Measurements from ENCODE around the gene MAGEB3. TPM values are rescaled to one million over a fixed set of nuclear protein-coding genes. Genes with fewer than 3 reads are reported as not detected.

Gene MAGEB3
- total and polyA plus RNA-seq, 2 of the 13 experiments (the other 11 are each of a cell fraction or from before 2014, with no cell fraction given): not detected

DNA sequence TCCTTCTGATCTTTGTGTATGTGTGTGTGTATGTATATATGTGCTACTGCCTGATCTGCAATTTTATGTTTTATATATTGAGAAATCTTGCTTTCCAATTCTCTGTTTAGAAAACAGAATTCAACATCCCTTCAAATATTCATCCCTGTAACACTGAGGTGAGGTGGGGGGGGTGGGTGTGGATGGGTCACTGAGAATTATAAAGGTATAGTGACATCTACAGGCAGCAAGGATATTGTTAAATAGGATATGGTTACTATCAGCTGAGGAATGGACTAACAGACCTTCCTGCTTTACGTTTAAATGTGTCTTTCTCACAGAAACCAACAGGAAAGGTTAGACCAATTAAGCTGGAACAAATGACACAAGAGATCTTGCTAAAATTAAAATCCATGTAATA, 34.1 kb upstream of the MAGEB3 start (continued):
- TF ChIP-seq ZBTB26 (CRISPR knock-in tag; IDR thresholded peaks at IDR 0.05; ENCODE audit: borderline replicate concordance): no peak
- no peak for TF ChIP-seq NCOA1 (CRISPR knock-in tag; IDR thresholded peaks at IDR 0.05)
- TF ChIP-seq ZNF672 (CRISPR knock-in tag; IDR thresholded peaks at IDR 0.05): no peak

DNA sequence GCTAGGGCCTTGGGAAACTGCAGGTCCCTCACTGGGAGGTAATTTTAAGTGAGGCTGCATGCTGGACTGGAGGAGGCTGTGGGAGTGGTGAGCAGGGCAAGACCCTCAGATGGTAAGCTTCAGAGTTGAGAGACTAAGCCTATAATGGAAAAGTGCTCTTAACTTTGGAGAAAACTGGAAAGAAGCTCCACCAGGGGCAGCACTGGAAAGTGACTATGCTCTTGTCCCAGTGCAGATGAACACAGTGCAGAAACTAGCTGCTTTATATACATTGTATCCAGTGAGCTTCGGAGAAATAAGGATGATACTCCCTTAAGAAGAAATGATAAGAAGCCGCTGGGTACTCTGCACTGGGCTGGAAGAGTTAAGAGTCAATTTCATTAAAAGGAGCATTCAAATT, 18.3 kb upstream of the MAGEB3 start:
- intact Hi-C loops (cut with micrococcal nuclease; ENCODE audit: unreplicated experiment): no loop called here
- no peak overlapping the region for H3K4me3 ChIP-seq (replicated peaks in 1 of 3; ENCODE audit: insufficient read depth in 1 of 3, low read depth in 2 of 3, low read length in 3 of 3)
- no peak overlapping the region for H2AFZ ChIP-seq (ENCODE audit: low read length)
- ChIA-PET POLR2A (no interaction called here), CTCF (ENCODE audit: low intra/inter-chr PET ratio, low total read pairs) (no interaction called here)
- in situ Hi-C loops (cut with HindIII; ENCODE audit: extremely low pct_ligation_motif_present, low pct_unique_long_range_greater_than_20kb): no loop called here
- no peak overlapping the region for H3K27ac ChIP-seq (ENCODE audit: extremely low read length, insufficient read depth, low read length)
- 0 out of 3 replicates have a peak, but pooled peaks have one; percentile 33 for ATAC-seq
- BruUV-seq (replicated peaks): no TSS peak
- H3K36me3 ChIP-seq (replicated peaks in 1 of 2; ENCODE audit: control insufficient read depth in 1 of 2, insufficient read depth in 2 of 2, low read length in 2 of 2): no peaks in the 10 kb centered on the region
- no peaks in the 10 kb centered on the region for H4K20me1 ChIP-seq (ENCODE audit: insufficient read depth, low read length)
- H3K4me2 ChIP-seq (ENCODE audit: low read depth, low read length): no peak overlapping the region
- no peaks in the 10 kb centered on the region for H3K4me1 ChIP-seq (ENCODE audit: insufficient read depth, low read length)
- H3K9me3 ChIP-seq (ENCODE audit: low read length): no peaks in the 10 kb centered on the region
- no peak for DNase-seq (ENCODE audit: low spot score)
- no peak for FAIRE-seq
- WGBS (ENCODE audit: low lambda C conversion rate): 0% methylated on average over 2 of the region's 2 CpGs
- H3K9ac ChIP-seq (ENCODE audit: insufficient read depth, low read depth, low read length): no peak overlapping the region
- no peaks in the 10 kb centered on the region for H3K79me2 ChIP-seq (ENCODE audit: insufficient read depth, low read length)
- no peaks in the 10 kb centered on the region for H3K27me3 ChIP-seq (ENCODE audit: control insufficient read depth in 1 of 2, insufficient read depth in 2 of 2, low read length in 2 of 2)
- TF ChIP-seq ZNF468 (CRISPR knock-in tag; IDR thresholded peaks at IDR 0.05): no peak
- TF ChIP-seq ZBTB2 (CRISPR knock-in tag; IDR thresholded peaks at IDR 0.05; ENCODE audit: low read depth): no peak
- TF ChIP-seq PLRG1 (conservative IDR thresholded peaks at IDR 0.05): no peak
- TF ChIP-seq RBM22 (optimal IDR thresholded peaks at IDR 0.05; ENCODE audit: low read length): no peak
- TF ChIP-seq KLF12 (CRISPR knock-in tag; IDR thresholded peaks at IDR 0.05; ENCODE audit: borderline replicate concordance): no peak
- TF ChIP-seq, protein P1, sequence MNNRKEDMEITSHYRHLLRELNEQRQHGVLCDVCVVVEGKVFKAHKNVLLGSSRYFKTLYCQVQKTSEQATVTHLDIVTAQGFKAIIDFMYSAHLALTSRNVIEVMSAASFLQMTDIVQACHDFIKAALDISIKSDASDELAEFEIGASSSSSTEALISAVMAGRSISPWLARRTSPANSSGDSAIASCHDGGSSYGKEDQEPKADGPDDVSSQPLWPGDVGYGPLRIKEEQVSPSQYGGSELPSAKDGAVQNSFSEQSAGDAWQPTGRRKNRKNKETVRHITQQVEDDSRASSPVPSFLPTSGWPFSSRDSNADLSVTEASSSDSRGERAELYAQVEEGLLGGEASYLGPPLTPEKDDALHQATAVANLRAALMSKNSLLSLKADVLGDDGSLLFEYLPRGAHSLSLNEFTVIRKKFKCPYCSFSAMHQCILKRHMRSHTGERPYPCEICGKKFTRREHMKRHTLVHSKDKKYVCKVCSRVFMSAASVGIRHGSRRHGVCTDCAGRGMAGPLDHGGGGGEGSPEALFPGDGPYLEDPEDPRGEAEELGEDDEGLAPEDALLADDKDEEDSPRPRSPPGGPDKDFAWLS (CRISPR knock-in tag; IDR thresholded peaks at IDR 0.05; ENCODE audit: borderline replicate concordance): no peak
- no peak for TF ChIP-seq ZSCAN31 (CRISPR knock-in tag; IDR thresholded peaks at IDR 0.05; ENCODE audit: low read depth)
- no peak for TF ChIP-seq SIN3B (IDR thresholded peaks at IDR 0.05; ENCODE audit: low read length)
- TF ChIP-seq RBM39 (IDR thresholded peaks at IDR 0.05; ENCODE audit: low read depth, low read length, poor library complexity, severe bottlenecking): no peak
- TF ChIP-seq ZNF850 (CRISPR knock-in tag; conservative IDR thresholded peaks at IDR 0.05): no peak
- TF ChIP-seq SSRP1 (CRISPR knock-in tag; IDR thresholded peaks at IDR 0.05): no peak
- TF ChIP-seq HNF1A (IDR thresholded peaks at IDR 0.05; ENCODE audit: low read depth): no peak
- TF ChIP-seq HNF1A (CRISPR knock-in tag; IDR thresholded peaks at IDR 0.05; ENCODE audit: borderline replicate concordance): no peak
